Stimulated activated CD4-positive, alpha-beta T cell treated with anti-CD3 and anti-CD28 coated beads, Interleukin-15, amount 100 ng/mL, for 1 hour (primary cell): Measurements from ENCODE around the gene XRRA1.
"Not testable (repeated sequence)": the region's sequence is repeated elsewhere in the genome, so short reads cannot be mapped to it uniquely, and the experiment has no call there.

ENCODE experiments used
- DNase-seq, 2 donors: peaks; one replicate each; pipeline ENCODE4 v3.0.0-alpha.2; 2020; ENCODE audit warnings: low read depth in 1 of 2, low spot score in 1 of 2

XRRA1 gene

DNA sequence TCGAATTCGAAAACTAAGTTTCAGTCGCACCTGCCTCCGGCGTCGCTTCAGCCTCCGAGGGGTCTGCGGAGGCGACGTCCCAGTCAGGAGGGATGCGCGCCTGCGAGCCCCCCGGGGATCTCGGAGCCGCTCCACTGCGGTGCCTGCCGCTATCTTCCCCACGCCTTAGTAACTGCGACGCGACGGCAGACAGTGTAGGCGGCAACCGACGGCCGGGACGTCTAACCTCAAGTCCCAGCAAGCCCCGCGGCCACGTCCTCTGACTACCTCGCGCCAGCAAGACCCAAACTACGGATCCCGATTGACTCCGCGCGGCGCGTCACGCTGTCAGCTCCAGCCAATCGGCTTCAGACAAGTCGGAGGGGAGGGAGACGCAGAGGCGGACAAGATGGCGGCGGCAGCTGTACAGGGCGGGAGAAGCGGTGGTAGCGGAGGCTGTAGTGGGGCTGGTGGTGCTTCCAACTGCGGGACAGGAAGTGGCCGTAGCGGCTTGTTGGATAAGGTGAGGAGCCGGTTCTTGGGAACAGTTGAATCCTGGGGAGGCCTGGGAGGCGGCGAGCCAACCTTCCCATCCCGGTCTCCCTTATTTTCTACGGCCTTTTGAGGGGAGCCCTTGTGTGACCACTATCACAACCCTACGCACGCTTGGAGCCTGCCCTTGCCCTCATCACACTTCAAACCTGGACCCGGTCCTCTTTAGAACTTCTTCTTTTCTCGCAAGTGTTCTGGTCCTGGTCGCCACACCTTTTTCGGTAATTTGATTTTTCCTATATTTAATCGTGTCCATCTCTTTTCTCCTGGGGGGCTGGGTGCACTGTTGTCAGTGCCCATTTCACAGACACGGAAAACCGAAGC is at the start of gene XRRA1, which contains the start of gene SPCS2:
TSS of gene XRRA1 (minus strand) at position 194 of the 855 bp plus-strand sequence. CDS start 8,213 bp downstream, outside the sequence.
TSS of gene SPCS2 (plus strand) at position 369 of the 855 bp plus-strand sequence. CDS start at position 389, 20 bp downstream.
- DNase-seq, result peak; percentile 93

DNA sequence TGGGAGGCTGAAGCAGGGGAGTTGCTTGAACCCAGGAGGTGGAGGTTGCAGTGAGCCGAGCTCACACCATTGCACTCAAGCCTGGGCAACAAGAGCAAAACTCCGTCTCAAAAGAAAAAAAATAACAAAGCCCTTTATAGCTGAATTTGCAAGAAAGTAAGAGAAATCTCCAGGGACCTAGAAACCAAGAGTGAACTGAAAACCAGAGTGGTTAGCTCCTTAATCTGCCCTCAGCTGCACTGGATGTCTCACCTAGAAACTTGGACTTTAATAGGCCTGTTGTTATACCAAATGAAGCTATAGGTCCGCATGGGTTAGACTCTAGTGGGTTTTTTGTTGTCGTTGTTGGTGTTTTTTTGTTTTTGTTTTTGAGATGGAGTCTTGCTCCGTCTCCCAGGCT is 44.0 kb upstream of the XRRA1 start:
- DNase-seq, result no peak

DNA sequence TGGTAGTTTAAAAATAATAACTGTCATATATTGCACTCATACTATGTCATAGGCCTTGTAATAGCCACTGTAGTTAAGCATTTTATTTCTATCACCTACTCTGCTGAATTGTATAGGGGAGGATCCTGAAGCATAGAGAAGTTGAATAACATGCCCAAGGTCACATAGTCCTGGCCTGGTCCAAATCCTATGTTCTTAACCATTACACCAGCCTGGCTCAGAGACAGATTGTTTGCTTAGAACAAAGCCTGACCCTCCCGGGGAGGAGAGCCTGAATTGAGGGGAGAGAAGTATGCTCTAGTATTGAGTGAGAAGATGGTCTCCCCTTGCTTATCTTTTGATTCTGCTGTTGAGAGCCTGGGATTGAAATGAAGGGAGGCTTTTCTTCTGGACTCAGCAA is 42.0 kb upstream of the XRRA1 start:
- DNase-seq, result no peak

DNA sequence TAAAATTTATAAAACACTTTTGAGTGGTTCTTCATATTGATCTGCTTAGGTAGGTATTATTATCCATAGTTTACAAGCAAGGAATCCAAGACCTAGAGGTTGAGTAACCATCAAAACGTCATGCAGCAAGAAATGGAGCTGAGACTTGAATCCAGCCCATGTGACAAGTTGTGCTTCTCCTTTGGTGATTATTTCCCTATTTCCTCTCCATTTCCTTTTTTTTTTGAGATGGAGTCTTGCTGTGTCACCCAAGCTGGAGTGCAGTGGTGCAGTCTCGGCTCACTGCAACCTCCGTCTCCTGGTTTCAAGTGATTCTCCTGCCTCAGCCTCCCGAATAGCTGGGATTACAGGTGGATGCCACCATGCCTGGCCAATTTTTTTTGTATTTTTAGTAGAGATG is 41.3 kb upstream of the XRRA1 start:
- not testable (repeated sequence) for DNase-seq

DNA sequence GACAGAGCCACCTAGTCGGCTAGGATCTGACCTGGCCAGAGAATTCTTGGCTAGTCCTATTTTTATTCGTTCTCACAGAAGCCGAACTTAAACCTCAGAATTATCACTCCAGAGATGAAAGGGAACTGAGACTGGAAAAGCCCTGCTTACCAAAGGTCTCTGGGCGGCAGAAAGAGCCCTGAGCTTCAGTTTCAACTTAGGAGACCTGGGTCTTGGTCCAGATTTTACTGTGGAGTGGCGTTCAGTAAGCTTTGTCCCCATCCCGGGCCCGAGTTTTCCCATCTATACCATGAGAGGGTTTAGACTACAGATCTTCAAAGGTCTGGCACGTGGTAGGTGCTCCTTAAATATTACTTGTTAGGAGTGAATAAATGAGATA is 40.4 kb upstream of the XRRA1 start:
- DNase-seq, result no peak

DNA sequence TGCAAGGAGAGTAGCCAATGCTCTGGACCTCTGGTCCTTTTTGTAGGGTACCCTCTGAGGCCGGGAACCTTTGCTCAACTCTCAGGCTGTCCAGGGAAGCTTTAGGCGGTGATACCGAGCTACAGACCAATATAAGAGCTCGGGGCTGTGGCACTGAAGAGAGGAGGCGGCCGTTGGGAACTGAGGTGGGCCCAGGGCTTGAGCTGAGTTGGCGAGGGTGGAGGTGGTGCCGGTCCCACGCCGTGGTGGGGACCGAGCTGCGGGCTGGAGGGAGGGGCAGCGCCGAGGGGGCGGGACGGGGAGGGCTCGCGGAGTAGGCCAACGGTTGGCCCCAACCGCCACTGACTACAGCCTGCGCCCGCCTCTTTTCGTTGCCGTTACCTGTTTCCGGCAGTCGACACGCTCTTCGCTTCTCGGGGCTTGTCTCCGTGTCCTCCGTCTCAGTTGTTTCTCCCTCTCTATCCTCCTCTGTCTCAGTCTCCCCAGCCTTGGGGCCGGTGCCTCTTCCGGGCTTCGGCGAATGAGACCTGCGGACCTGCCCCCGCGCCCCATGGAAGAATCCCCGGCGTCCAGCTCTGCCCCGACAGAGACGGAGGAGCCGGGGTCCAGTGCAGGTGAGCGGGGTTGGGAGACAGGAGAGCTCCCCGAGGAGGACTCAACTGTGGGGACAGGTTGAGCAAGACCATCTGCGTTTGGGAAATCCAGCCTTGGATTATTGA is 39.8 kb upstream of the XRRA1 start, which contains the start of gene NEU3:
TSS of gene NEU3 (plus strand) at position 393 of the 719 bp plus-strand sequence. CDS start at position 521, 128 bp downstream.
- DNase-seq, result peak; percentile 67 to 74

DNA sequence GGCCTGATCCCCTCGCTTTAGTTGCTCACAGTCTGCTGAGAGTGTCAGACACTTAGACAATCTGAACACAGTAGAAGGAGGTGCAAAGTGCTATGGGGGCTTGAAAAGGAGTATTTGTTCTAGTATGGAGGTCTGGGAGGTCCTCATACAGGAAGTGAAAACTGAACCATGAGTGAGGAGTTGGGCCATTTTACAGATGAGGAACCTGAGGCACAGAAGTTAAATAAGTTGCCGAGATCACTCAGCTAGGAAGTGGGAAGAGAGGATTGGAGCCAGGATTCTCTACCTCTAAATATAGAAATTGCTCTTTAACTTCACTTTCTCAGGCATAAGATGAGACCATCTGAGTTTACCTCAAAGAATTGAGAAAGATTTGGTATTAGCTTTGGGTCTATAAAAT is 35.8 kb upstream of the XRRA1 start:
- no peak for DNase-seq

DNA sequence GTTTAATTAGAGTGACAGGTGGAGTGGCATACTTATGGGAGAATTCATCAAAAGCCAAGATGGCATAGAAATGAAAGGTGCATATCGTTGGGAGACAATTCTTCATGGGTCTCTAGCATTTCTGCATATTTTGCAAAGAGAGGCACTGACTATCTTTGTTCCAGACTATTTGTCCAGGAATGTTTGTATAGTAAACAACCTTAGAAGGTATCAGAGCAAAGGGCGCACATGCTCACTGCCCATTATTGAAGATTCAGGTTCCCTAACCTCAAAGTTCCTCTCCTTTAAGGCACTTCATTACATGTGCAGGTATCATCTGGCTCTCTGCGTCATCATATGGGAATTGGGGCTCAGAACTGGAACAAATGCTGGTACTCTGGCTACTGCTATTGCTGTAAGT is 35.2 kb upstream of the XRRA1 start:
- no peak for DNase-seq

GRCh38 chr11:74981888-74982287 is 33.0 kb upstream of the XRRA1 start:
- DNase-seq, result no peak

GRCh38 chr11:74980634-74981033 is 31.7 kb upstream of the XRRA1 start:
- no peak for DNase-seq

GRCh38 chr11:74978041-74978440 is 29.1 kb upstream of the XRRA1 start:
- no peak for DNase-seq

DNA sequence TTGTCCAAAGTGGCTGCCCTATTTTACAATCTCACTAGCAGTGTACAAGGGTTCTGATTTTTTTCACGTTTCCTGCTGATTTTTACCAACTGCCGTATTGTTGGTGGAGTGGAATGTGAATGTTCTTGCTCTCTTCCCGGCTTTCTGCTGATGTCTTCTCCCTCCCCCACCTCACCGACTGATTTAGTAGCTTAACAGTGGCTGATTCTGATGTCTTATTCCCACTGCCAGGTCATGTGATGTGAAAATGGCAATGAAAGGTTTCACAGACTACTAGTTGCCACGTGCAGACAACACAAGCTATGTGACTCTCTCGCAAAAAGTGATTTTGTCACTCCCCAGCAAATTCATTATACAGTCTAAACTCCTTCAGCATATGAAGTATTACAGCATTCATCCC is 22.5 kb upstream of the XRRA1 start:
- DNase-seq, result no peak

DNA sequence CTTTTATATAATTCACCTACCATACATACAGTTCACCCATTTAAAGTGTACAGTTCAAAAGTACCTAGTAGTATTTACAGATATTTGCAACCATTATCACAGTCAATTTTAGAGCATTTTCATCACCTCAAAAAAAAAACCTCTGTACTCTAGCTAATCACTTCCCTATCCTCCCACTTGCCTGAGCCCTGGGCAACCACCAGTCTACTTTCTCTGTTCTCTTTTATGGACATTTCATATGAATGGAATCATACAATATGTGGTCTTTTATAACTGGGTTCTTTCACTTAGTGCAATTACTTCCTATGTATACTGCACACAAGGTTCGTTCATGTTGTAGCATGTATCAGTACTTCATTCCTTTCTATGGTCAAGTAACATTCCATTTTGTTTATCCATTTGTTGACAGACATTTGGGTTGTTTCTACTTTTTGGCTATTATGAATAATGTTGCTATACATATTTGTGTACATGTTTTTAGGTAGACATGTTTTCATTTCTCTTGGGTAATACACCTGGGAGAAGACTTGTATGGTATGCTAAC is 22.0 kb upstream of the XRRA1 start:
- DNase-seq, result no peak

- DNase-seq, result no peak
Measured at GRCh38 chr11:74966651-74967050, 17.8 kb upstream of the XRRA1 start.

GRCh38 chr11:74960128-74960527 is 11.2 kb upstream of the XRRA1 start:
- DNase-seq, result not testable (repeated sequence)

DNA sequence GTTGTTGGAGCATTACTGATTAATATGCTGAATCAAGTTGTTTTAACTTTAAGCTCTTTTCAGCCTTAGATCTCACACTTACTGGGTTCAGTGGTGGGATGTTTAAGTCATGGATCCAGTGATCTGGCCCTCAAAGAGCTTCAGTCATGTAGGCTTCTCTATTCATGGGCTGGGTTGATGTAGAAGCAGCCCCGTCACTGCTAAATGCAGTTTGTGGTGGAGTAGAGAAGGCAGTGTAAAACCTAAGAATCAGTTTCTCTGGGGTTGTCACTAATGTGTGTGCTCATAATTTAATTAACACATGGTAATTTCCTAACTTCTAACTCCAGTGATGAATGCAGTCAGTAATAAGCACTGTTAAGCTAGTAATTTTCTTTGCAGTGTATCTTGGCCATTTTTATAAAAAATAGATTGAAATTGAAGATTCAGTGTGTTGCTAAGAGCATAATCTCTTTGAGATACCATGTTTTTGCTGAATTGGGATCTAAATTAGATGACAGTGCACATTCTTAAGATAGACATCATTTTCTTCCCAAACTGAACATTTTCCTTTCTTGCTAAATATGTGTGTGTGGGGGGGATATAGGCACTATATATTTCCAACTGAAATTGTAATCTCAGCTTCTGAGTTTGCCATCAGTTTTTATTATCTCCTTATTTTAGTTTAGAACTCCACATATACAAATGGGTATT is 9.2 kb upstream of the XRRA1 start:
- DNase-seq, result no peak

- DNase-seq, result no peak
Measured at GRCh38 chr11:74956397-74957015, 7.6 kb upstream of the XRRA1 start.

DNA sequence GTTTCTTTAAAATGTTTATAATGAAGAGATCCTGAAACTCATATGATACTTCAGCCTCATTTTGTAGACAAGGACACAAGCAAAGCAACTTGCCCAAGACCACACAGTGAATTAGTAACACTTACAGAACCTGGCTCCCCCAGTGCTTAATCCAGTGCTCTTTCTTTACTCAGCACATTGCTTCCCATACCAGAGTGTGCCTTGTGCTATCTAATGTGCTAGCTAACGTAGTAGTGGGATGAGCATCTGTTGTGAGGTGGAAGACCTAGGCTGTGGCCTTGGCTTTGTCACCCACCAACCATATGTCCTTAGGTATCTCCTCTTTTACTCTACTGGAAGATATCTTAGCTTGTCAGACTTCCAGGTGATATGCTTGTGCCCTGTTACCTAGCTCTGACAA is 5.3 kb upstream of the XRRA1 start:
- DNase-seq, result no peak

DNA sequence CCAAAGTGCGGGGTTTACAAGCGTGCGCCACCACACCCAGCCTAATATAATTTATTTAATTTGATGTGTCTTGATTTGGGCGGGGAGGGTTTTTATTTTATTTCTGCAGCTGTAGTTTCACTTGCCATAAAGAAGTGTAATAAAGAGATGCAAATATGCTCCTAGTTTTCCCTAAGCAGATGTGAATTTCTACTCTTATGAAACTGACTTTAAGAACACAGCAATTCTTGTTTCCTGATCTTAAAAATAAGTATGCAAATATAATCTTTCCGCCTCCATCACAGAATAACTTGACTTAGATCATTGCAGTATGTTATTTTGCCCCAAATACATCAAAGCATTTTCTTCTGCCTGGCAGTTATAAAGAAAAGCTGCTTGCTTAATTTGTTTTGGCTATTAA is 4.6 kb upstream of the XRRA1 start:
- no peak for DNase-seq

DNA sequence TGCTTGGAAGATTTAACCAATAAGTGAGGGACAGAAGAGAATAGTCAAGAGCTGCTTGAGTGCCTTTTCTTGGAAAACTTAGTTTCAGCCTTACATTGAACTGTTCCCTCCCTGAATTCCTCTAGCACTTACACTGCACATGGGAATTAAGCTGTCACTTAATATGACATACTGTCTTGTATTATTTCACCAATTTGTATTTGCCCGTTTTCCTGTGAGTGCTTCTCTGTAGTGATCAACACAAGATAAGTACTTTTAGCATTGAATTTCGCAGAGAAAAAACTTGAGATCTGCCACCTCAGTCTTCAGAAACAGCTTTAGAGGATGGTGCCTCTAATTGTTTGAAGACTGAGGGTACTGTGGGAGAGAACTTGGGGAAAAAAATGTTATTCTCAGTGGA is 3.9 kb upstream of the XRRA1 start:
- no peak for DNase-seq

DNA sequence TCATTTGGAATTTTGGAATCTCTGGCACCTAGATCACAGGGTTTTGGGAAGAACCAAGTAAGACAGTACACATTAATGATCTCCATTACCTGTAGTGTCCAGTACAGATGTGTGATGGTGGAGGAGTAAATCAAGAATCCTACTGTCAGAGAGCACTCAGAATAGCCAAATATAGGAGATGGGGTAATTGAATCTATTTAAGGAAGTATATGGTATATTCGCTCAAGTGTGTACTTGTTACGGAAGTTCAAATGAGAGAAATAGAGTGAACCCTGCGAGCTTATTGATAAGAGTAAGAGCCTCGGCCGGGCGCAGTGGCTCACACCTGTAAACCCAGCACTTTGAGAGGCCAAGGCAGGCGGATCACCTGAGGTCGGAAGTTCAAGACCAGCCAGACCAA is 2.3 kb upstream of the XRRA1 start:
- DNase-seq, result no peak
